HG03432 (cell line): ENCODE results near the gene PPP1R3E.
"Not testable (repeated sequence)": the region's sequence is repeated elsewhere in the genome, so short reads cannot be mapped to it uniquely, and the experiment has no call there.

Experiments used
- ATAC-seq: cut with Tn5 transposase; IDR thresholded peaks from one replicate; pipeline ENCODE4 v1.9.1; 2021; ENCODE audit warnings: mild to moderate bottlenecking, moderate library complexity; ENCODE audit not compliant: unreplicated experiment

The PPP1R3E gene, protein sequence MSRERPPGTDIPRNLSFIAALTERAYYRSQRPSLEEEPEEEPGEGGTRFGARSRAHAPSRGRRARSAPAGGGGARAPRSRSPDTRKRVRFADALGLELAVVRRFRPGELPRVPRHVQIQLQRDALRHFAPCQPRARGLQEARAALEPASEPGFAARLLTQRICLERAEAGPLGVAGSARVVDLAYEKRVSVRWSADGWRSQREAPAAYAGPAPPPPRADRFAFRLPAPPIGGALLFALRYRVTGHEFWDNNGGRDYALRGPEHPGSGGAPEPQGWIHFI

DNA sequence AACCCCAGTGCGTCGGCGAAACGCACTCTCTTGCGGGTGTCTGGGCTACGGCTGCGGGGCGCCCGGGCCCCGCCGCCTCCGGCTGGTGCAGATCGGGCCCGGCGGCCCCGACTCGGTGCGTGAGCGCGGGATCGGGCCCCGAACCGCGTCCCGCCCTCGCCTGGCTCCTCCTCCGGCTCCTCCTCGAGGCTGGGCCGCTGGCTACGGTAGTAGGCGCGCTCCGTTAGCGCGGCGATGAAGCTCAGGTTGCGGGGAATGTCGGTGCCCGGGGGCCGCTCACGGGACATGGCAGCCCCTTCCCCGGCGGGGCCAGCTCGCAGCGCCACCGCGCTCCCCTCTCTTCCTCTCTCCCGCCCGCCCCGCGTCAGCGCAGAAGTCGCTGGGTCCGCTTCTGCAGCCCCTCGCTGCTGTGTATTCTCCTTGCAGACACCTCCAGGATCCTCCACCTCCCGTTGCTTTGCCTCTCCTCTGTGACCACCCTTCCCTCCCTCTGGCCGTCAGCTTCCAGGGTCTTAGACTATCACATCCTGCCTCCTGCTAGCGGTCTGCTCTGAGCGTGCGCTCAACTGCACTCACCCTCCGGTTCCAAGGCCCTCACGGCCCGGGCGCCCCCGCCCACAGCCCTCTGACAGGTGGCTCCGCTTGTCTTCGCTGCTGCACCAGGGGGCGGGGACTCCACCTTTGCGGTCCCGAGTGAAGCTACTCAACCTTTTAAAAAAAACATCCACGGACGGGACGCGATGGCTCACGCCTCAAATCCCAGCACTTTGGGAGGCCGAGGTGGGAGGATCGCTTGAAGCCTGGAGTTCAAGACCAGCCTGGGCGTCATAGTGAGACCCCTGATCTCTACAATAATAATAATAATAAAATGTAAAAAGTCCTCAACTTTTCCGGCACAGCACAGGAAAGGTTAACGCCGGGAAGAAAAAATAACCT lies at the start of gene PPP1R3E:
Gene PPP1R3E (minus strand): TSS at position 570 of the 936 bp plus-strand sequence. CDS start 283 bp downstream, at position 287.
- ATAC-seq: peak; percentile 38

DNA sequence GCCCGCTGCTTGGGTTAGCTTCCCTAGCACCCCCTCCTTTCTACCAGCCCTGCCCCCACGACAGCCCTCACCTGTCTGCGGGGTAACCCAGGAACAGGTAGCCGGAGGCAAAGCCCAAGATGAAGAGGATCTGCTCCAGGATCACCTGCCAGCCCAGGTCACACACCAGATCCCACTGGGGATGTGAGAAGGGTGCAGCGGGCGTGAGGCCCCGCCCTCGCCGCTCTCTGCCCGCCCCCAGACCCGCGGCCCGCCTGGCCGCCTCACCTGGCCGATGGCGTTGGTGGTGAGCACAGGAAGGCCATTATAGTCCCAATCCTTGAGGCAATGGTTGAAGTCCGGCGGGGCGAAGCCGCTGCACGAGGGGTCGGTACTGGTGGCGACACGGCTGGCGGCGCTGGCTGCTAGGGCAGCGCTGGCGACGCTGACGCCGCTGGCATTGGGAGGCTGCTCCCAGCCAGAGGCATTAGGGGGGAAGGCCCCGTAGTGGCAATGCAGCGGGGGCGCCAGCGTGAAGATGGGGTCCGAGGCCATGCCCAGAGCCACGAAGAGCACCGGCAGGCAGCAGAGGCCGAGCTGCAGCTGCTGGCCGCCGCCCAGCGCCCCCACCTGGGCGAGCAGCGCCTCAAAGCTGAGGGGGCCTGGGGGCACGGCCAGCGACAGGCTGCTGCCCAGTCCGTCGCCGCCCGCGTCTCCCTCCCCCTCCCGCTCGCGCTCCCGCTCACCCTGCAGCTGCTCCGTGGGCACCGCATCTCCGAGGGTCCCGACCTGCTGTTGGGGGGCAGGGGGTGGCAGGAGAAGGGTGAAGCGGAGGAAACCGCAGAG lies 49.2 kb upstream of the PPP1R3E start:
- ATAC-seq: no peak

DNA sequence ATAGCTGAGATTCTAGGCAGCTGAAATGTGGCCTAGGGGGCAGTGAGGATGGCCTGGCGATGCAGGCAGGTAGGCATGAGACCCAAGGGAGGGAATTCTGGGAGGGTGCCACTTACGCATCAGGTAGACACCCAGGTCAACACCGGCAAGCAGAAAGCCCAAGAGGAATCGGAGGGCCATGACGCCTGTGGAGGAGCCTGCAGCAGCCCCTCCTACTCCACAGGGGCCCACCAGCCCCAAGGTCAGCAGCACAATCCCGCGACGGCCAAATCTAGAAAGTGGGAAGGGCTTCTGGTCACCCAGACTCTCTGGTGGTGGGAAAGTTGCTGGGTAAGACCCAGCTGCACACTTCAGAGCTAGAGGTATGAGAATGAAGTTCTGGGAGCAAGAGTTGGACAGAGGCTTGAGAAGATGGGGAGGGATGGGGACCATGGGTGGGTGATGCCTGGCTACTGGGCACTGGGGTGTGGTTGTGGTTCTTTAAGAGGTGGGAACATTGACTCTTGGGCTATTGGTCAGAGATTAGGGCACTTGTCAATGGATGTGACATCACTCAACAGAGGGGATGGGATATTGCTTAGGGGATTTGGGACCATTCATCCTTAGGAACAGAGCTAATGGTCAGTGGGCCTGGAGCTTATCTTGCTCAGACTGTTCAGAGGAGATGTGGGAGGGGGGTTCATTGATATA lies 46.6 kb upstream of the PPP1R3E start:
- ATAC-seq: no peak

DNA sequence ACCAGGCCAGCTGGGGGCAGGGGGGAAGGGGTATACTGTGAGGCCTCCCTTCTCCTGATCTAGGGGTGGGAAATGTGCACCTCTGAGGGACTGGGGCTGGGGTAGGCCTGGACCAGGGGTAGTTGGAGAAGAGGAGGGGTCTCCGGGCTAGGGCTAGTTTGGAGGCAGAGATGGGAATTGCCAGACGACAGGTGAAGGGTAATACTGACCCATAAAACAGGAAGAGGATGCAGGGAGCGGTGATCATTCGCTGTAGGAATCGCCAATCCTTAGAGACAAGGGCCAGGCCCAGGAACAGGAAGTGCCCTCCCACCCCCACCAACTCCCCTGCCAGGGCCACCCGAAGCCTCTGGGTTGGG lies 45.6 kb upstream of the PPP1R3E start:
- no peak for ATAC-seq

DNA sequence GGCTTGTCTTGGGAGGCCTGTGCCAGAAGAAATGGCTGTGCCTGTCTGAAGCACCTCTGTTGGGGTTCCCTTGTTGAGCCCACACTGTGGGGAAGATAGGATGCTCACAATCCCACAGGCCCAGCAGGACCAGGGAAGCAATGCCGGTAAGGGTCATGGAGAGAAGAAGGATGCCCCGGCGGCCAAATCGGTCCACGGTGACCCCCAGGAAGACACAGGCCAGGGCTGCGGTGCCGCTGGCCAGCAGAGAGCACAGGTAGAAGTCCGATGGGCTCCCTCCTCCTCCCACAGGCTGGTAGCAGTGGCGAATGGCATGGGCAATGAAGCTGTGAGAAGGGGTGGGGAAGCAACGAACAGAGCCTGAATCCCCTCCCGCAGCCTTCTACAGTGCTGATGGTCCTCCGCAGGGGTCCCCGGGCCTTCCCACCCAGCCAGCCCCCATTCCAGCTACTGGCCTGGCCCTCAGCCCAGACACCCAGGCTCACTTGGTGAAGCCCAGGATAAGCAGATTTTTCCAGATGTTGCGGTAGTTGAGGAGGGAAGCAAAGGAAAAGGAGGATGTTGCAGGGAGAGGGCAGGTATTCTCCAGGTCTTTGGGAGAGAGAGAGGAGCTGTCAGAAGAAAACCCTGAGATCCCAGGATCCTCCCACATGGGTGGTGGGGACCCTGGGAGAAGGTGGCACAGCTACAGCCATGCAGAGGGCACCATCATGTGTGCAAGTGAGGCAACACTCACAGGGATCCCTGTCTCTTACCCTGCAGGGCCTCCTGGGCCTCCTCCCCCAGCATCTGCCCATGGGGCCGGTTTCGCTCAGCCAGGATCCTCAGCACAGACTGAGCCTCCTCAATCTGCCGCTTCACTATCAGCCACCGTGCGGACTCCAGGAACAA lies 45.0 kb upstream of the PPP1R3E start:
- no peak for ATAC-seq

DNA sequence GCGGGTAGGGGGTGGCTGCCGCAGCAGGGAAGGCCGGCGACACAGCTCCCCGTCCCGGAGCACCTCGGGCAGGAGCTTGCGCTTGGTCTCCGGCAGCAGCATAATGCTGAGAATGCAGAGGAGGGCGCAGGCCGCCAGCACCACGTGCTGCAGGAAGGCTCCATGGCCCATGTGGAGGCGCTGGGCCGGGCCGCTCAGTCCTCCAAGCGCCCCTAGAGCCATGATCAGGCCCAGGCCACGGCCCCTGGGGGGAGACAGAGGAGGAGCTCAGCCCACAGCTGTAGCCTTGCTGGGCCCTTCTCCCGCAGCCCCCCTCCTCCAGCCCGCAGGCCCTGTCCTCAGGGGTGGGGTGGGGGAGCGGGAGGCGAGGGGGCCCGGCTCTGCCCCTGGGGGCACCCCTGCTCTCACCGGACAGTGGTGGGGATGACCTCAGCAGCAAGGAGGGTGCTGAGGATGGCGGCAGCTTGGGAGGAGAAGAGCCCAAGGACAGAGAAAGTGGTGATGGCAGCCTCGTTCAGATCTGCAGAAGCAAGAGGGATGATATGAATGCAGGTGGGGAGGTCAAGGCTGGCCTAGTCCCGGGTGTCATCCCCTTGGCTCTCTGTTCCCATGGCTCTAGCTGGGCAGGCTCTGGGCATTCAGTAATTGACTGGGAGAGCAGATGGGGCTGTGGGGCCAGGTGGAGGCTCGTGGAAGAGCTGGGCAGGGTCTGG lies 44.2 kb upstream of the PPP1R3E start:
- ATAC-seq: no peak

DNA sequence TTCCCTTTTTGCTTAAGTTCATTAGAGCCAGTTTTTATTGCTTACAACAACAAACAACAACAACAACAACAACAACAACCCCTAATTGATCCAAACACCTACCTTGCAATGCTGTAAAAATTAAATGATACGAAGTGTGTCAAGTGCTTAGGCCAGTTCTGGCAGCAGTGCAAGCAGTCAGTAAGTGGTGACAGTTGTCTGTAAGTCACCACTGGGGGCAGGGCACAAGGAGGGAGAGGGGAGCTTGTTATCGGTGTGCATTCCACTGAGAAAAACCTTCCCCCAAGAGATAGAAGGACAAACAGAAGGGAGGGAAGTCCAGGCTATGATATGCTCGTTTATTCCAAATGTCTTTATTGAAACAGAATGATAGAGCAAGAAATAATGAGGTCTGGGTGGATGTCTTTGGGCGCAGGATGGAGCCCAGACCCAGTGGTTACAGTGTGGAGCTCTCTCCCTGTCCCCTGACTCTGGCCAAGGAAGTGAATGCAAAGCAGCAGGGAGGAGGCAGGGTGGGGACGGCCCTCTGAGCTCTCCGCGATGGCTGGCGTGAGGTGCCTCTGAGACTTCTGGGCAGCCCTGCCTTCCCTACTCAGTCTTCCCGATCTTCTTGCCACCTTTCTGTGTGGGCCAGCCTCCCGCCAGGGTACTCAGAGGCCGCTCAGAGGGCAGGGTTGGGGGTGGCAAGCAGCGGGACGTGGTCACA lies 43.5 kb upstream of the PPP1R3E start:
- no peak for ATAC-seq

DNA sequence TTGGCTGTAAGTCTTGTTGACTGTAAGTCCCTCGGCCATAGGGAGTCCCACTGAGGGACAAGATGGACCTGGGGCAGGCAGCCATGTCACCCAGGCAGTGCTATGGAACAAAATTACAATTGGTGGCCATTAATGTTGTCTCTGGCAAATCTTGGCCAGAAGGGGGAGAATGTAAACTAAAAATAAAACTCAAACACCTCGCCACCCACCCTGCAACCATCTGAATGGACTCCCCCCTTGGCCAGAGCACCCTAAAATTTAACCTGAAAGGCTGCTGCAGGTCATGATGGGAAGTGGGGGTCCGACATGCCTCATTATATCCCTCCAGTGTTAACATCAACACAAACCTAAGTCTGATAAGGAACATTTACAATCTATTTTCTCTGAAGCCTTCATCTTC lies 41.8 kb upstream of the PPP1R3E start:
- no peak for ATAC-seq

DNA sequence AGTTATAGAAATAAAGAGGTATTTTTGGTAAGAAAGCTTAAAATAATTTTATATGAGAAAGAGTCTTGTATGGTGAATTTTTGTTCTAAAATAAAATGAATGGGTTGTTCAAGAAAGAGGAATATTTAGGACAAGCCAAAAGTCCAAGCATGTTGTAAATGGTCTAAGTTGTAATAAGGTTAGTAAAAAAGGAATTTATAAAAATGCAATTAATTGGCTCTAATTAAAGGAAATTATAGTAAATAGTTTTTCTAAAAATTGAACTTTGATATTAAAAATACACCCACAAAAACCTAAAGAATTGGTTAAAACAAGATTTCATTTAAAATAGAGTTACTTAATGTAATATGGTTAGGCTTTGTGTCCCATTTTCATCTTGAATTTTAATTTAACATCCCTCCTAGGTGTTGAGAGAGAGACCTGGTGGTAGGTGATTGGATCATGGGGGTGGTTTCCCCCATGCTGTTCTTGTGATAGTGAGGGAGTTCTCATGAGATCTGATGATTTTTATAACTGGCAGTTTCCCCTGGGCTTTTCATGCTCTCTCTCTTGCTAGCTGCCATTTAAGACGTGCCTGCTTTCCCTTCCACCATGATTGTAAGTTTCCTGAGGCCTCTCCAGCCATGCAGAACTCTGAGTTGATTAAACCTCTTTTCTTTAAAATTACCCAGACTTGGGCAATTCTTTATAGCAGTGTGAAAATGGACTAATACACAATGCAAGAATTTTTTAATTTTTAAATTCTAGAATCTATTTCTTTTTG lies 37.0 kb upstream of the PPP1R3E start:
- no peak for ATAC-seq

DNA sequence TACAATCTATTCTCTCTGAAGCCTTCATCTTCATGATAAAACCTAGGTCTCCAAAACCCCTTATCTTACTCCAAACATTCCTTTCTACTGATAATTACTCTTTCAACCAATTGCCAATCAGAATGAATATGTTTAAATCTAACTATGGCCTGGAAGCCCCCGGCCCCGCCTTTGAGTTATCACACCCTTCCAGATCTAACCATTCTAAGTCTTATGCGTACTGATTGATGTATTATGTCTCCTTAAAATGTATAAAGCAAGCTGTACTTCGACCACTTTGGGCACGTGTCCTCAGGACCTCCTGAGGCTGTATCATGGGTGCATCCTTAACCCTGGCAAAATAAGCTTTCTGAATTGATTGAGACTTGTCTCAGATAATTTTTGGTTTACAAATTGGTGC lies 33.0 kb upstream of the PPP1R3E start:
- ATAC-seq: no peak

DNA sequence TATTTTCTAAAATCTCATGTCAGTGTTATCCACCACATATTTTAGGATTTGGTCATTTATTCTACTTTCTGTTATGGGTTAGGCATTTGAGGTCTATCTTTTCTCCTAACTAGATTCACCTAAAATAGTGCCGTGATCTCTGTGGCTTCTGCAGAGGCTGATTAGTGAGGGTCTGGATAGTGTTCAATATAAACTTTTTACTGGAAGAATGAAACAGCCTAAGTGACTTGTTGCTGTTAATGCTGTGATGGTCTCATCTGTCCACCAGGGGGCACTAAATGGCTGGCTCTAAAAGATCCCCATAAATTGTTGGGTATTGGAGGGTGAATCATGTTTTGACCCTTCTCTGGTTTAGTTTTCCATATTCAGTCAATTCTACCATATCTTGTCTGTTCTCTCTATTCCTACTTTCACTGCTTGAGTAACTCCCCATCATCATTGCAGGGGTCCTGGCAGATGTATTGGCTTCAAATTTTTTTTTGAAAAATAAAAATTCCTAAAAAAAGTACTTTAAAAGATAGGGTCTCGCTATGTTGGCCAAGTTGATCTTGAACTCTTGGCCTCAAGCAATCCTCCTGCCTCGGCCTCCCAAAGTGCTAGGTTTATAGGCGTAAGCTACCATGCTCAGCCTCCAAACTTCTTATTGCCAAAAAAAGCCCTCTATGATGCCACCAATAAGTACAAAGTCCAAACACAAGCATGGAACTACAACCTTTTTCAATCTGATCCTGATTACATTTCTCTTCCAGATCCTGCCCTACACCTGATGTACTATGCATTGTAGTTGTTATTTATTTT lies 25.5 kb upstream of the PPP1R3E start:
- ATAC-seq: no peak

DNA sequence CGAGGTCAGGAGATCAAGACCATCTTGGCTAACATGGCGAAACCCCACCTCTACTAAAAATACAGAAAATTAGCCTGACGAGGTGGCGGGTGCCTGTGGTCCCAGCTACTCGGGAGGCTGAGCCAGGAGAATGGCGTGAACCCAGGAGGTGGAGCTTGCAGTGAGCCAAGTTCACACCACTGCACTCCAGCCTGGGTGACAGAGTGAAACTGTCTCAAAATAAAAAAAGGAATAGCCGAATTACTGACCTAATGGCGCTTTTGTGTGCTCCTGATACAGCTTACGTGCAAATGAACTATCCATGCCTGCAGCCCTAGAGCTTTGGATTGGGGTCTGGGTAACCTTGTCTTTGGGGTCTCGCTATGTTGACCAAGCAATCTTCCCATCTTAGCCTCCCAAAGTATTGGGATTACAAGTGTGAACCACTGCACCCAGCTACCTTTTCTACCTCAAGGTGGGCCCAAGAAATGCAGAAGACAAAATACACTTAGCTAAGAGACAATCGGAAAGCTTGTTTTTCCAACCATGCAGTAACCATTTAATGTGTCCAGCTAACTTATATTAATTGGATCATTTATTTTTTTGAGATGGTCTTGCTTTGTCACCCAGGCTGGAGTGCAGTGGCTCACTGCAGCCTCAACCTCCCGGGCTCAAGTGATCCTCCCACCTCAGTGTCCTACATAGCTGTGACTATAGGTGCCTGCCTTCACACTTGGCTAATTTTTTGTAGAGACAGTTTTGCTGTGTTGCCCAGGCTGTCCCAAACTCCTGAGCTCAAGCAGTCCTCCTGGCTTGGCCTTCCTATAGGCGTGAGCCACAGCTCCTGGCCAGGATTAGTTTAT lies 24.1 kb upstream of the PPP1R3E start:
- ATAC-seq: no peak

DNA sequence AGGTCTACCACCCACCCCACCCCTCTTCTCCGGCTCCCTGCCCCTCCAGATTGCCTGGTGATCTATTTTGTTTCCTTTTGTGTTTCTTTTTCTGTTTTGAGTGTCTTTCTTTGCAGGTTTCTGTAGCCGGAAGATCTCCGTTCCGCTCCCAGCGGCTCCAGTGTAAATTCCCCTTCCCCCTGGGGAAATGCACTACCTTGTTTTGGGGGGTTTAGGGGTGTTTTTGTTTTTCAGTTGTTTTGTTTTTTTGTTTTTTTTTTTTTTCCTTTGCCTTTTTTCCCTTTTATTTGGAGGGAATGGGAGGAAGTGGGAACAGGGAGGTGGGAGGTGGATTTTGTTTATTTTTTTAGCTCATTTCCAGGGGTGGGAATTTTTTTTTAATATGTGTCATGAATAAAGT lies 23.1 kb upstream of the PPP1R3E start:
- ATAC-seq: not testable (repeated sequence)

DNA sequence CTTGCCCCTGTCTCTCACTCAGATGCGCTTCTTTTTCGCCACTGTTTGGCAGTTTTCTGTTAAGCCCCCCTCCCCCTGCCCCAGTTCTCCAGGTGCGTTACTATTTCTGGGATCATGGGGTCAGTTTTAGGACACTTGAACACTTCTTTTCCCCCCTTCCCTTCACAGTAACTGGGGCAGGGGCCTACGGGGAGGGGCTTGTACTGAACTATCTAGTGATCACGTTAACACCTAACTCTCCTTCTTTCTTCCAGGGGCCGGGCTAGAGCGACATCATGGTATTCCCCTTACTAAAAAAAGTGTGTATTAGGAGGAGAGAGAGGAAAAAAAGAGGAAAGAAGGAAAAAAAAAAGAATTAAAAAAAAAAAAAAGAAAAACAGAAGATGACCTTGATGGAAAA lies 22.3 kb upstream of the PPP1R3E start:
- ATAC-seq: no peak

DNA sequence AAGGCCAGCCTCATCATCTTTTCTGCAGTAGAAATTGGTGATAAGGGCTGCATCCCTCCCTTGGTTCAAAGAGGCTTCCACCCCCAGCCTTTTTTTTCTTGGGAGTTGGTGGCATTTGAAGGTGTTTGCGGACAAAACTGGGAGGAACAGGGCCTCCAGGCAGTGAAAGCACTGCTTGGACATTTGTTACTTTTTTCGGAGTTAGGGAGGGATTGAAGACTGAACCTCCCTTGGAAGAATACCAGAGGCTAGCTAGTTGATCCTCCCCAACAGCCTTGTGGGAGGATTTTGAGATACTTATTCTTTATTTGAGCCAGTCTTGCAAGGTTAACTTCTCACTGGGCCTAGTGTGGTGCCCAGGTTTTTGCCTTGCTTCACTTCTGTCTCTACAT lies 21.8 kb upstream of the PPP1R3E start:
- ATAC-seq: no peak

DNA sequence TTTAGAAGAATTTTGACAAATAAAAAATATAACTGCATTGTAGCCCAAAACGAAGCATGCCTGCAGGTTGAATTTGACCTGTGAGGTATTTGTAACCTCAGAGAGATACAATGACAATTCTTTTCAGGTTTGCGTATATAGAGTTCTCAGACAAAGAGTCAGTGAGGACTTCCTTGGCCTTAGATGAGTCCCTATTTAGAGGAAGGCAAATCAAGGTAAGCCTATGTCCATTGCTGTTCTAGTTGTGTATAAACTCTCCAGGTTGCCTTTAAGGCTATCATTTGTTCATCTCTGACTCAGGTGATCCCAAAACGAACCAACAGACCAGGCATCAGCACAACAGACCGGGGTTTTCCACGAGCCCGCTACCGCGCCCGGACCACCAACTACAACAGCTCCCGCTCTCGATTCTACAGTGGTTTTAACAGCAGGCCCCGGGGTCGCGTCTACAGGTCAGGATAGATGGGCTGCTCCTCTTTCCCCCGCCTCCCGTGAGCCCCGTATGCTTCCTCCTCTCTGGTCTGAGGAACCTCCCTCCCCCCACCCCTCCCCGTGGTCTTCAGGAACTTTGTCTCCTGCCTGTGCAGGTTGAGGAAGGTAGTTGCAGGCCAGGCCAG lies 21.3 kb upstream of the PPP1R3E start:
- no peak for ATAC-seq
